SH-SY5Y (cell line): Measurements from ENCODE around the gene MAST2.

ENCODE experiments used
- GATA2 ChIP-seq: IDR thresholded peaks from 2 replicates; pipeline ENCODE4 v1.6.1; 2011; ENCODE audit warnings: mild to moderate bottlenecking, low read depth, low read length
- GATA3 ChIP-seq: IDR thresholded peaks from 2 replicates; pipeline ENCODE4 v1.6.1; 2011; ENCODE audit warnings: low read depth, mild to moderate bottlenecking, low read length, moderate library complexity

Gene MAST2

DNA sequence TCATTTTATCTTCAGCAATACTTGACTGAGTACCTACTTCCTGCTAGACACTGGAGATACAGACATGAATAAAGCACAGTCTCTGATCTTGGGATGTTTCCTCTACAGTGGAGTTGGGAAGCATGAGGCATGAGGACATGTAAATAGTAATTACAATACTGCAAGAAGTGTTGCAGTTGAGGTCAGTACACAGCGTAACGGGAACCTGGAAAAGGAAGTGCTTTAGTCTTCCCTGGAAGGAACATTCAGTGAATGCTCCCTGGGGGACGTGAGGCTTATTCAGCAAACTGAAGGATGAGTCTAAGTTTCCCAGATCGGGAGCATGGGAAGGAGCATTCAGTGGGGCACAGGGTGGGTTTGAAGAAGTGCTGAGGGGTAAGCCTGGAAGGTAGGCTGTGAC lies 216.6 kb downstream of the MAST2 start:
- TF ChIP-seq GATA3, result no peak
- no peak for TF ChIP-seq GATA2

DNA sequence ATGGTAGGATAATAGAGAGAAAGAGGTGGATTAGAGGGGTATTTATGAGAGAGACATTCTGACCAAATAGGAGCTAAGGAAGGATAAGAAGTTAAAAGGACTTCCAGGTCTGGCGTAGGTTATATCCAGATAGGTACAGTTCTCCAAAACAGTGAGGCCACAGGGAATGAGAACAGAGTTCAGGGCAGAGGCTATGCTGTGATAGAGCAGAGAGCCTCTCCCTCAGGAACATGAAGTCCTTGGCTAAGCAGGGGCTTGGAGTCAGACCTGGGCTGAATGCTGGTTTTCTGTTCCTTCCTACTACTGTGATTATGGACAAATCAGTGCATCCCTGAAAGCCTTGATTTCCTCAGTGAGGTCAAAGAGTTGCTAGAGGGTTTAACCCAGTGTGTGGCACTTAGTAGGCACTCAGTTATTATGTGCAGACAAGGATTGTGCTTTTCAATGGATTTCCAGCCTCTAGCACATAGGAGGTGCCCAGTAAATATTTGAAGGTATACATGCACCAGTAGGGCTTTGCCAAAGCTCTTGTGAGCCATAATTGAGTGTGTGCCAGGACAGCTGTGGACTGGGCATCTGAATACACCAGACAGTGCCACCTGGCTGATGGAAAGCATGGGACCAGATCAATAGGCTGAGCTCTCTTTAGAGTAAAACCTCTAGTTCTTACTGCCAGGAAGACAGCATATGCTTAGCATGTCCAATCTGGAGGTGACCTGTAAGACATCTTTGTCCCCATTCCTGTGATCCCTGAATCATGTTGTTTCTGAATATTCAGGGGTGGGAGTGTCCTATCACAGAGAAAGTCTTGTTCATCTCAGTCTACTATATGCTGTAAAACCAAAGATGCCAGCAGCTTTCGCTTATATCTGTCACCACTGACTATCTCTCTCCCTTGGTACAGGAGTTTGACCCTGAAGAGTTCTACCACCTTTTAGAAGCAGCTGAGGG lies 217.9 kb downstream of the MAST2 start:
- TF ChIP-seq GATA2, result no peak
- TF ChIP-seq GATA3, result no peak

DNA sequence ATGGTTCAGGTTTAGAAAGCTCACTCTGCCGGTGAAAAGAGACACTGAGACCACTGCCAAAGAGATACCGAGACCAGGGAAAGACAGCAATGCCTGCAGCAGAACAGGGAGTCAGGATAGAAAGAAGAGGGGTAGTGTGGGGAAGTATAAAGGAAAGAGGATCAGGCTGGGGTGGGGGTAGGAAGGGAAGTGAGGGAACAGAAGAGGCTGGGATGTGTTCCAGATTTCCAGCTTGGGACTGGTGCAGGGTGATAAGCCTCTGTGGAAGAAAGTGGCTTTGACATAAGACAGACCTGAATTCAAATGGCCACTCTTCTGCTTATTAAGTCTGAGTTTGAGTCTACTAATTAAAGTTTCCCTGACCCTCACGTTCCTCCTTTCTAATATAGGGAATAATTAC lies 223.1 kb downstream of the MAST2 start:
- TF ChIP-seq GATA3 (no peak), GATA2 (no peak)

DNA sequence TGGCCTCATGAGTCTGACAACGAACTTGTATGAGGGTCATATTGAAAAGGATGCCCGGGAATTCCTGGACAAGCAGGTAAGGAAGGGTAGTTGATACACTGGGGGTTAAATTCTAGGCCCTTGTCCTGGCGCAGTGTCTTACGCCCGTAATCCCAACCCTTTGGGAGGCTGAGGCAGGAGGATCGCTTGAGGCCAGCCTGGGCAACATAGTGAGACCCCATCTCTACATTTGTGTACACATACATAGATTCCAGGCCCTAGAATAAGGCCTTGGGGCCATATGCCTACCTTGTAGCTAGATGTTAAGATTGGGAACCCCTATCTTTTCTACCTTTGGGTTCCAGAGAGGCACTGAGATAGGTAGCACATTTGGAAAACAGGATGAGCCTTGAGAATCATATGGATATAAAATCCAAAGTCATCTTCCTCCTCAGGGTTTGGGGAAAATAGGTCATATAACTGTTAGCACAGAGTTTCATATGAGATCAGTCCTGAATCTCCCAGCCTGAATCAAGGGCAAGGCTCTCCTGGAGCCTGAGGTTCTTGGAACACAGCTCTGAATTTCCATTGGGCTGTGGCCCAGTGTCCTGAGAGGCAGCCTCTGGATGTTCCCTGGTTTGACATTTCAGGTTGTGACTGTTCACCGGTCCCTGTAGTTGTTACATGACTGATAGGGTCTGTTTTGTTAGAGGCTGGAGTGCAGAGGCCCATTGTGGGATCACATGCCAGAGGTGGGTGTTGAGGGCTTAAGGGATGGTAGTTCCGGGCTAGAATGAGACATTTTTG lies 224.6 kb downstream of the MAST2 start:
- TF ChIP-seq GATA2 (no peak), GATA3 (no peak)

DNA sequence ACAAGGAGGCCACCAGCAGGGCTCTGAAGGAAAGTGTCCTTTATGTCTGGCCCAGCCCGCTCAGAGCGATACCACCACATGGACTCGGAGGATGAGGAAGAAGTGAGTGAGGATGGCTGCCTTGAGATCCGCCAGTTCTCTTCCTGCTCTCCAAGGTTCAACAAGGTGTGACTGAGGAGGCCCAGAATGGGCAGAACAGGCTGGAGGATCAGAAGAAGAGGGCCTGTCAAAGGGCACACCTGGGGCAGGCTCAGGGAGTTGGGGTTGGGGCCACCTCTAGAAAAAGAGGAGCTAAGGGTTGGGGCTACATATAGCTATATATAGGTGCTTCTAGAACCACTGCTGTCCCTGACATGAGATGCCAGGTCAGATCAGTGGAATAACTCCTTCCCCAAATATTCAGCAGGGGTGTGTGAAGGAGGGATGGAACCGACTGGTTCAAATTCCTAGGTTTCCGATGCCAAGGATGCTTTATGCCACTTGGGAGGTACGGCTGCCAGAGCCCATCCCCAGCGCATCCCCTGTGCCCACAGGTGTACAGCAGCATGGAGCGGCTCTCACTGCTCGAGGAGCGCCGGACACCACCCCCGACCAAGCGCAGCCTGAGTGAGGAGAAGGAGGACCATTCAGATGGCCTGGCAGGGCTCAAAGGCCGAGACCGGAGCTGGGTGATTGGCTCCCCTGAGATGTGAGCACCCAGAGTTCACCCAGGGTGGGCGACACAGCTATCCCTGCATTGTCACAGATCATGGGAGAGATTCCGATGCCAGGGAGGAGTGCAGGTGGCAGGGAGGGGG lies 226.9 kb downstream of the MAST2 start:
- no peak for TF ChIP-seq GATA2
- TF ChIP-seq GATA3, result no peak

DNA sequence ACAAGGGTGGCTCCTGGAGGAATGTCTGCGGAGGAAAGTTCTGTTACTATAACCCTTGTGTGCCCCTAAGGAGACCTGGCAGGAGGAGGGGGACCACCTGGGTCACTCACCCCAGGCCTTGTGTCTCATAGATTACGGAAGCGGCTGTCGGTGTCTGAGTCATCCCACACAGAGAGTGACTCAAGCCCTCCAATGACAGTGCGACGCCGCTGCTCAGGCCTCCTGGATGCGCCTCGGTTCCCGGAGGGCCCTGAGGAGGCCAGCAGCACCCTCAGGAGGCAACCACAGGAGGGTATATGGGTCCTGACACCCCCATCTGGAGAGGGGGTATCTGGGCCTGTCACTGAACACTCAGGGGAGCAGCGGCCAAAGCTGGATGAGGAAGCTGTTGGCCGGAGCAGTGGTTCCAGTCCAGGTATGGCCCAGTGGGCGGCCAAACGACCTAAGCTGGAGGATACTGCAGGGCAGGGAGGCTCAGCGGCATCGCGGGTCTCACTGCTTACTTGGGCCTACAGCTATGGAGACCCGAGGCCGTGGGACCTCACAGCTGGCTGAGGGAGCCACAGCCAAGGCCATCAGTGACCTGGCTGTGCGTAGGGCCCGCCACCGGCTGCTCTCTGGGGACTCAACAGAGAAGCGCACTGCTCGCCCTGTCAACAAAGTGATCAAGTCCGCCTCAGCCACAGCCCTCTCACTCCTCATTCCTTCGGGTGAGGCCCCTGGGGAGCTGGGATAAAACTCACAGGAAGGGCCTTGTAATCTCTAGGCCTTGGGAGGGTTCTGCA lies 227.7 kb downstream of the MAST2 start:
- no peak for TF ChIP-seq GATA3
- no peak for TF ChIP-seq GATA2

DNA sequence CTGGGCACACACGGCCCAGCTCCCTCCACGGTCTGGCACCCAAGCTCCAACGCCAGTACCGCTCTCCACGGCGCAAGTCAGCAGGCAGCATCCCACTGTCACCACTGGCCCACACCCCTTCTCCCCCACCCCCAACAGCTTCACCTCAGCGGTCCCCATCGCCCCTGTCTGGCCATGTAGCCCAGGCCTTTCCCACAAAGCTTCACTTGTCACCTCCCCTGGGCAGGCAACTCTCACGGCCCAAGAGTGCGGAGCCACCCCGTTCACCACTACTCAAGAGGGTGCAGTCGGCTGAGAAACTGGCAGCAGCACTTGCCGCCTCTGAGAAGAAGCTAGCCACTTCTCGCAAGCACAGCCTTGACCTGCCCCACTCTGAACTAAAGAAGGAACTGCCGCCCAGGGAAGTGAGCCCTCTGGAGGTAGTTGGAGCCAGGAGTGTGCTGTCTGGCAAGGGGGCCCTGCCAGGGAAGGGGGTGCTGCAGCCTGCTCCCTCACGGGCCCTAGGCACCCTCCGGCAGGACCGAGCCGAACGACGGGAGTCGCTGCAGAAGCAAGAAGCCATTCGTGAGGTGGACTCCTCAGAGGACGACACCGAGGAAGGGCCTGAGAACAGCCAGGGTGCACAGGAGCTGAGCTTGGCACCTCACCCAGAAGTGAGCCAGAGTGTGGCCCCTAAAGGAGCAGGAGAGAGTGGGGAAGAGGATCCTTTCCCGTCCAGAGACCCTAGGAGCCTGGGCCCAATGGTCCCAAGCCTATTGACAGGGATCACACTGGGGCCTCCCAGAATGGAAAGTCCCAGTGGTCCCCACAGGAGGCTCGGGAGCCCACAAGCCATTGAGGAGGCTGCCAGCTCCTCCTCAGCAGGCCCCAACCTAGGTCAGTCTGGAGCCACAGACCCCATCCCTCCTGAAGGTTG lies 231.4 kb downstream of the MAST2 start:
- TF ChIP-seq GATA3 (no peak), GATA2 (no peak)

DNA sequence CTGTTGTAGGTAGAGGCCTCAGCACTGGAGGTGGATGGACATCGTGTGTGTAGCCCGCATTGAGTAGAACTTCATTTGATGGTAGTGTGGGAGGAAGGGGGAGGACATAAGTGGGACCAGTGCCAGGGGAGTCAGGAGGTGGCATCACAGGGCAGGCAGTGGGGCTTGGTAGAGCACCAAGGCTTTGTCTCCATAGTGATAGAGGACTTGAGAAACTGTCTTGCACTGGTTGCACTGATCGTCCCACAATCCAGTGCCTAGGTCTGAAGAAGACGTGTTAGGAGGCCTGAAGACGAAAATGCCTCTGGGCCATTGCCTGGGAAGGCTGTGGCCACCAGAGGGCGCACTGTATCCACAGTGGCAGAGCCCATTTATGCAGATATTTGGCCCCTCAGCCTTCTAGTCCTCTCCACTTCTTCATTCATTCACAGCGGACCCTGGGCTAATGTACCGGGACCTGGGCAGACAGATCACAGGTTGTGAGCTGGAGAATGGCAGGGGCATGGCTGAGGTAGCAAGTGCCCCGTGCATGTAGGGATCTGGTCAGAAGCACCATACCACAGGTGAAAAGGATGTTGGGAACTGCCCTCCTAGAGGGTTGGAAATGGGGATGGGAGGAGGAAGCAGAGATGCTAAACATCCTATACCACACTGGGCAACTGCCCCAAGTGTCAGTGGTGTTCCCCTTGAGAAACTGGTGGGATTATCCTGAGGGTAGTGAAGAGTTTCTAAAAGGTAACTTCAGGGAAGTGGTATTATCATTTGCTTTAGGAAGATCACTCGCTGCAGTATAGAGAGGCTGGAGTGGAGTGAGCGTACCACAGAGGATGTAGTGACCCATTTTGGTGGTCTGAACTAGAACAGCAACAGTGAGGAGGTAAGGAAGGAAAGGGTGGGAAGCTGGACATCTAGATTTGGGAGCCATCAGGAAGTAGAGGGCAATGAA lies 233.8 kb downstream of the MAST2 start:
- TF ChIP-seq GATA2, result no peak
- no peak for TF ChIP-seq GATA3

DNA sequence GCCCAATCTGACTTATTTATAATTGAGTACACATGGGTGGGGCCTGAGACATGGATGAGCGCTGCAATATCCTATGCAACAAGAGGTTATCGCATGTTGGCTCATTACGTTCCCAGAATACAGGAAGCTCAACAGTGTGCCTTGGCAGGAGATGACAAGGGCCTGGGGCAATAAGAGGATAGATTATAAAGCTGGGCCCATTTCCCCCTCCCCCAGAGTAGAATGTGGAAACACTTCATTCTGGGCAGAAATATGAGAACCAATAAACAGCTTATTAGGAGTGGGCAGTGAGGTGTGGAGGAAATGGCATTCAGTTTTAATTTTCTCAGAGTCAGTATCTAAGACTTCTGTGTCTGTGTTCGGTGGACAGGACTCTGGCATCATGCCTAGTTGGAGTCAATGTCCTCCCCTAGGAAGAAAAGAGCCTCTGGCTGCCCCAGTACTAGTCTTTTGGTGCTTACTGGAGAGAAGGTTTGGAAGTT lies 236.2 kb downstream of the MAST2 start:
- TF ChIP-seq GATA2 (no peak), GATA3 (no peak)

DNA sequence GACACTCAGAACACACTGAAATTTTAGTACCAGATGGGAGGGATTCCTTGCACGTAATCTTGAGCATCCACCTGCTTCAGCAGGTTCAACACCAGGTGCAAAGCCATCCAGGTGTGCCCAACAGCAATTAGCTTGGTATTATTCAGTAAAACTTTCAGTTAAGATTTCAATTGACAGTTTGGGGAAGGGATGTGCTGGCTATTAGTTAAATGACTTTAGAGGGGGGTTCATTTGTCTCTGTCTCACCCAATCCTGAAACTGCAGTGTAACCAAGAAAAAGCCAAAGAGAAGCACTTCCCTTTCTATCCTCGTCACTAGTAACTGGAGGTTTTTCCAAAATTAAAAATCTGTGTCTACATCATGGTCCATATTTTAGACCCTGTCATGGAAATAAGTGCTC lies 238.1 kb downstream of the MAST2 start:
- TF ChIP-seq GATA3 (no peak), GATA2 (no peak)

DNA sequence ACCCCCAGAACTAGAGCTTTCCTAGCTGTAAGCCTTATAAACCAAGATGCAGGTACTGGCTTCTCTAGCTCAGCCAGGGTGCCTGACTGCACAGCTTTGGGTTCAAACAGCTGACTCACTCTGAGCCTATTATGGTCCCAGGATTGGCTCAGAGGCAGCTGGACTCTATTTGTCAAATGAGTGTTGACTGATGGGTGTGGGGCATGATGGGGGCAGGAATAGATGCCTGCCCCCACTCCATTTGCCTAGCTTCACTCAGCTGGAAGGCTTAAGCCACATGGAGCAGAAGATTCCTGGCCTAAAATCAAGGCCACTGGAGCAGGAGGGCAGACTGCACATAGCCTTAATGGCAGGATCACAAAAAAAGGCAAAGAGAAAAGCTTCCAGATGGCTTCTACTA lies 238.6 kb downstream of the MAST2 start:
- TF ChIP-seq GATA3 (no peak), GATA2 (no peak)

DNA sequence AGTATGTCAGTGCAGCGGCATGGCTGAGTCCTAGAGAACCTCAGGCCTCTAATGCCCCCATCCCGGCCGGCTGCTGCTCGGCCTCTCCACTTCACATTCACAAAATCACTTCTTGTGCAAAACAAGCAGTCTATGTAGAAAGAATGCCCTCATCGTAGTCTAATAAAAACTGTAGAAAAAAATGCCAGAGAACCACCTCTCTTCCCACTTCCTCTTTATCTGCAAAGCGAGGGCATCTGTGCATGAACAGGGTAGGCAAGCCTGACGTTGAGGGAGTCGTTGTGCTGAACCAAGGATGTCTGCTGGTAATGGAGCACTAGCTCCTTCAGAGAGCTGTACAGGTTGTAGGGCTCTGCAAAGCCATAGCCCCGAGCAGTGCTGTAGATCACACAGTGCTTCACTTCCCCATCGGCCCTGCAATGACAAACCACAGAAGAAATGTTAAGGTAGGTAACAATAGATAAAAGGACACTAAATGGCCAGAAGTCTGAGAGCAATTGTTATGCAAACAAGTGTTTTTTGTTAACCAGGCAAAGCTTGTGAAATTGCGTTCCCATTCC lies 240.1 kb downstream of the MAST2 start:
- TF ChIP-seq GATA3 (no peak), GATA2 (no peak)
